ENCODE data around the gene URB2.

Gene URB2

GRCh38 chr1:229674042-229674441 is 48.0 kb downstream of the URB2 start:
- H3K9ac ChIP-seq (ENCODE audit: low read length) = no peak overlapping the region
- no peak overlapping the region for H3K27ac ChIP-seq (ENCODE audit: low read depth, low read length)
- H3K27me3 ChIP-seq (ENCODE audit: control insufficient read depth in 1 of 2, insufficient read depth in 2 of 2, low read length in 2 of 2) = no peaks in the 10 kb centered on the region
- no peaks in the 10 kb centered on the region for H3K36me3 ChIP-seq (ENCODE audit: insufficient read depth, low read length)
- H3K4me1 ChIP-seq (ENCODE audit: insufficient read depth, low read length) = peaks cover 5% of the 10 kb centered on the region
- H3K9me3 ChIP-seq (ENCODE audit: low read length) = no peaks in the 10 kb centered on the region
- H3K4me3 ChIP-seq (ENCODE audit: low read depth in 1 of 2, low read length in 2 of 2) = no peak overlapping the region

- Histone ChIP-seq H3K9me3 (ENCODE audit: low read length) (no peaks in the 10 kb centered on the region), H3K9ac (ENCODE audit: low read length) (no peak overlapping the region), H3K27ac (ENCODE audit: low read depth, low read length) (no peak overlapping the region), H3K4me1 (ENCODE audit: insufficient read depth, low read length) (no peaks in the 10 kb centered on the region), H3K4me3 (ENCODE audit: low read depth in 1 of 2, low read length in 2 of 2) (no peak overlapping the region), H3K36me3 (ENCODE audit: insufficient read depth, low read length) (no peaks in the 10 kb centered on the region), H3K27me3 (ENCODE audit: control insufficient read depth in 1 of 2, insufficient read depth in 2 of 2, low read length in 2 of 2) (no peaks in the 10 kb centered on the region)
Observed at GRCh38 chr1:229675396-229675795, 49.3 kb downstream of the URB2 start.

GRCh38 chr1:229685149-229685548 is 59.1 kb downstream of the URB2 start:
- Histone ChIP-seq H3K27ac (ENCODE audit: low read depth, low read length) (no peak overlapping the region), H3K9me3 (ENCODE audit: low read length) (peaks cover 3% of the 10 kb centered on the region), H3K36me3 (ENCODE audit: insufficient read depth, low read length) (no peaks in the 10 kb centered on the region), H3K4me3 (ENCODE audit: low read depth in 1 of 2, low read length in 2 of 2) (no peak overlapping the region), H3K27me3 (ENCODE audit: control insufficient read depth in 1 of 2, insufficient read depth in 2 of 2, low read length in 2 of 2) (no peaks in the 10 kb centered on the region), H3K9ac (ENCODE audit: low read length) (no peak overlapping the region), H3K4me1 (ENCODE audit: insufficient read depth, low read length) (no peaks in the 10 kb centered on the region)

- H3K9ac ChIP-seq (ENCODE audit: low read length) = no peak overlapping the region
- H3K27ac ChIP-seq (ENCODE audit: low read depth, low read length) = no peak overlapping the region
- H3K4me3 ChIP-seq (ENCODE audit: low read depth in 1 of 2, low read length in 2 of 2) = no peak overlapping the region
- H3K27me3 ChIP-seq (ENCODE audit: control insufficient read depth in 1 of 2, insufficient read depth in 2 of 2, low read length in 2 of 2) = no peaks in the 10 kb centered on the region
- no peaks in the 10 kb centered on the region for H3K36me3 ChIP-seq (ENCODE audit: insufficient read depth, low read length)
- no peaks in the 10 kb centered on the region for H3K4me1 ChIP-seq (ENCODE audit: insufficient read depth, low read length)
- H3K9me3 ChIP-seq (ENCODE audit: low read length) = peaks cover 3% of the 10 kb centered on the region
Observed at GRCh38 chr1:229689273-229689672, 63.2 kb downstream of the URB2 start.

GRCh38 chr1:229689904-229690303 is 63.9 kb downstream of the URB2 start:
- Histone ChIP-seq H3K27me3 (ENCODE audit: control insufficient read depth in 1 of 2, insufficient read depth in 2 of 2, low read length in 2 of 2) (no peaks in the 10 kb centered on the region), H3K4me1 (ENCODE audit: insufficient read depth, low read length) (no peaks in the 10 kb centered on the region), H3K36me3 (ENCODE audit: insufficient read depth, low read length) (no peaks in the 10 kb centered on the region), H3K4me3 (ENCODE audit: low read depth in 1 of 2, low read length in 2 of 2) (no peak overlapping the region), H3K9ac (ENCODE audit: low read length) (no peak overlapping the region), H3K9me3 (ENCODE audit: low read length) (no peaks in the 10 kb centered on the region), H3K27ac (ENCODE audit: low read depth, low read length) (no peak overlapping the region)

- Histone ChIP-seq H3K27ac (ENCODE audit: low read depth, low read length) (no peak overlapping the region), H3K9ac (ENCODE audit: low read length) (no peak overlapping the region), H3K36me3 (ENCODE audit: insufficient read depth, low read length) (no peaks in the 10 kb centered on the region), H3K4me3 (ENCODE audit: low read depth in 1 of 2, low read length in 2 of 2) (no peak overlapping the region), H3K4me1 (ENCODE audit: insufficient read depth, low read length) (no peaks in the 10 kb centered on the region), H3K27me3 (ENCODE audit: control insufficient read depth in 1 of 2, insufficient read depth in 2 of 2, low read length in 2 of 2) (no peaks in the 10 kb centered on the region), H3K9me3 (ENCODE audit: low read length) (no peaks in the 10 kb centered on the region)
Observed at GRCh38 chr1:229690662-229691061, 64.6 kb downstream of the URB2 start.

GRCh38 chr1:229691362-229691761 is 65.3 kb downstream of the URB2 start:
- Histone ChIP-seq H3K9ac (ENCODE audit: low read length) (no peak overlapping the region), H3K4me1 (ENCODE audit: insufficient read depth, low read length) (no peaks in the 10 kb centered on the region), H3K36me3 (ENCODE audit: insufficient read depth, low read length) (no peaks in the 10 kb centered on the region), H3K27me3 (ENCODE audit: control insufficient read depth in 1 of 2, insufficient read depth in 2 of 2, low read length in 2 of 2) (no peaks in the 10 kb centered on the region), H3K9me3 (ENCODE audit: low read length) (no peaks in the 10 kb centered on the region), H3K4me3 (ENCODE audit: low read depth in 1 of 2, low read length in 2 of 2) (no peak overlapping the region), H3K27ac (ENCODE audit: low read depth, low read length) (no peak overlapping the region)

- Histone ChIP-seq H3K4me3 (ENCODE audit: low read depth in 1 of 2, low read length in 2 of 2) (no peak overlapping the region), H3K9me3 (ENCODE audit: low read length) (no peaks in the 10 kb centered on the region), H3K9ac (ENCODE audit: low read length) (no peak overlapping the region), H3K27me3 (ENCODE audit: control insufficient read depth in 1 of 2, insufficient read depth in 2 of 2, low read length in 2 of 2) (no peaks in the 10 kb centered on the region), H3K27ac (ENCODE audit: low read depth, low read length) (no peak overlapping the region), H3K36me3 (ENCODE audit: insufficient read depth, low read length) (no peaks in the 10 kb centered on the region), H3K4me1 (ENCODE audit: insufficient read depth, low read length) (no peaks in the 10 kb centered on the region)
Observed at GRCh38 chr1:229693129-229693900, 67.3 kb downstream of the URB2 start.

- H3K27me3 ChIP-seq (ENCODE audit: control insufficient read depth in 1 of 2, insufficient read depth in 2 of 2, low read length in 2 of 2) = no peaks in the 10 kb centered on the region
- no peaks in the 10 kb centered on the region for H3K36me3 ChIP-seq (ENCODE audit: insufficient read depth, low read length)
Observed at GRCh38 chr1:229694053-229694693, 68.1 kb downstream of the URB2 start.

GRCh38 chr1:229696385-229696784 is 70.3 kb downstream of the URB2 start:
- no peak overlapping the region for H3K9ac ChIP-seq (ENCODE audit: low read length)

More at GRCh38 chr1:229694053-229694693, 68.1 kb downstream of the URB2 start:
- Histone ChIP-seq H3K27ac (ENCODE audit: low read depth, low read length) (no peak overlapping the region), H3K4me3 (ENCODE audit: low read depth in 1 of 2, low read length in 2 of 2) (no peak overlapping the region), H3K9ac (ENCODE audit: low read length) (no peak overlapping the region), H3K9me3 (ENCODE audit: low read length) (no peaks in the 10 kb centered on the region), H3K4me1 (ENCODE audit: insufficient read depth, low read length) (peaks cover 2% of the 10 kb centered on the region)

GRCh38 chr1:229699613-229700267 is 73.7 kb downstream of the URB2 start:
- no peaks in the 10 kb centered on the region for H3K36me3 ChIP-seq (ENCODE audit: insufficient read depth, low read length)
- no peaks in the 10 kb centered on the region for H3K9me3 ChIP-seq (ENCODE audit: low read length)
- H3K4me3 ChIP-seq (ENCODE audit: low read depth in 1 of 2, low read length in 2 of 2) = no peak overlapping the region
- no peak overlapping the region for H3K9ac ChIP-seq (ENCODE audit: low read length)
- no peak overlapping the region for H3K27ac ChIP-seq (ENCODE audit: low read depth, low read length)
- no peaks in the 10 kb centered on the region for H3K27me3 ChIP-seq (ENCODE audit: control insufficient read depth in 1 of 2, insufficient read depth in 2 of 2, low read length in 2 of 2)
- H3K4me1 ChIP-seq (ENCODE audit: insufficient read depth, low read length) = peaks cover 17% of the 10 kb centered on the region

More at GRCh38 chr1:229696385-229696784, 70.3 kb downstream of the URB2 start:
- Histone ChIP-seq H3K36me3 (ENCODE audit: insufficient read depth, low read length) (no peaks in the 10 kb centered on the region), H3K9me3 (ENCODE audit: low read length) (no peaks in the 10 kb centered on the region), H3K27ac (ENCODE audit: low read depth, low read length) (no peak overlapping the region), H3K27me3 (ENCODE audit: control insufficient read depth in 1 of 2, insufficient read depth in 2 of 2, low read length in 2 of 2) (no peaks in the 10 kb centered on the region), H3K4me3 (ENCODE audit: low read depth in 1 of 2, low read length in 2 of 2) (no peak overlapping the region), H3K4me1 (ENCODE audit: insufficient read depth, low read length) (peaks cover 17% of the 10 kb centered on the region)
